Spleen (tissue), 11 donors: ENCODE data around the gene CLIC5. TPM values are rescaled to one million over a fixed set of nuclear protein-coding genes. Genes with fewer than 3 reads are reported as not detected.

Experiments used
- DNase-seq: peaks from one replicate; pipeline ENCODE4 v3.0.0-alpha.2; 2020
- H3K27ac ChIP-seq, 8 donors: fragments of 200-600 bp; sonication (generic) in 7 of 8; 1 replicate in 4 of 8; 2 replicates in 4 of 8; pipeline versions ENCODE4 v1.5.0 to v1.8.0; 2016 to 2021; ENCODE audit warnings: inconsistent platforms in 4 of 8, mild to moderate bottlenecking in 4 of 8, moderate library complexity in 1 of 8
- H3K27me3 ChIP-seq, 7 donors: fragments of 200-600 bp; sonication (generic) in 6 of 7; replicated peaks in 1 of 7; 1 replicate in 4 of 7; 2 replicates in 3 of 7; pipeline versions ENCODE4 v1.5.0 to v1.8.0; 2016 to 2021; ENCODE audit warnings: inconsistent platforms in 3 of 7, mild to moderate bottlenecking in 1 of 7
- H3K36me3 ChIP-seq, 6 donors: fragments of 200-600 bp; sonication (generic) in 5 of 6; 1 replicate in 4 of 6; 2 replicates in 2 of 6; pipeline versions ENCODE4 v1.5.0 to v1.8.0; 2016 to 2021; ENCODE audit warnings: inconsistent platforms in 2 of 6
- H3K4me1 ChIP-seq, 6 donors: fragments of 200-600 bp; sonication (generic) in 5 of 6; 1 replicate in 3 of 6; 2 replicates in 3 of 6; pipeline versions ENCODE4 v1.5.0 to v1.8.0; 2016 to 2021; ENCODE audit warnings: inconsistent platforms in 3 of 6
- H3K4me3 ChIP-seq, 8 donors: fragments of 200-600 bp; sonication (generic) in 7 of 8; 1 replicate in 4 of 8; 2 replicates in 4 of 8; pipeline versions ENCODE4 v1.5.0 to v1.8.0; 2016 to 2021; ENCODE audit warnings: inconsistent platforms in 4 of 8, mild to moderate bottlenecking in 4 of 8, moderate library complexity in 2 of 8
- H3K9me3 ChIP-seq, 8 donors: fragments of 200-600 bp; sonication (generic) in 7 of 8; 1 replicate in 4 of 8; 2 replicates in 4 of 8; pipeline versions ENCODE4 v1.5.0 to v1.8.0; 2016 to 2021; ENCODE audit warnings: inconsistent platforms in 4 of 8
- POLR2A ChIP-seq, 3 donors: fragments of 450-650 bp; IDR thresholded peaks; one replicate each; pipeline ENCODE4 v1.5.1; 2017; ENCODE audit warnings: antibody characterized with exemption in 3 of 3, mild to moderate bottlenecking in 1 of 3
- POLR2AphosphoS5 ChIP-seq, 3 donors: sonication (generic); formaldehyde crosslinking; IDR thresholded peaks; one replicate each; pipeline ENCODE4 v1.5.1; 2017; ENCODE audit warnings: antibody characterized with exemption in 3 of 3
- WGBS, 5 donors: extraction: QIAGEN DNeasy Blood & Tissue Kit in 3 of 5; methylation state at CpG; one replicate each; pipeline versions ENCODE4 v1.1.5 to v1.1.7; 2013 to 2018; 5-methylcytosine and 5-hydroxymethylcytosine counted together
- intact Hi-C: fragments of 100-400 bp; cut with DNase I; formaldehyde crosslinking; loops from one replicate; pipeline ENCODE4 v1.15.0; 2023; ENCODE audit warnings: low total_unique reads
- polyA plus RNA-seq, 3 donors: library from polyadenylated mRNA; stranded (reverse); fragments of 200-250 nt; gene quantifications; one replicate each; pipeline ENCODE4 v1.2.1, GENCODE V29; 2013
- total RNA-seq, 7 donors: library from RNA; depleted of rRNA in 3 of 7; stranded (reverse); fragments of >200 nt in 3 of 7; fragmentation: NEBNext Ultra II Directional in 4 of 7; extraction: Animal tissue kit (Norgen Biotek cat#: 25700) in 4 of 7; gene quantifications; one replicate each; pipeline versions ENCODE4 v1.1.0 to v1.2.1, GENCODE V29; 2016 to 2021
- TF ChIP-seq, protein P1 (sequence below), 11 experiments: fragments of 200-600 bp in 7 of 11; fragments of 450-650 bp in 4 of 11; sonication (generic) in 4 of 11; IDR thresholded peaks in 8 of 11; conservative IDR thresholded peaks in 3 of 11; 1 replicate in 7 of 11; 2 replicates in 4 of 11; pipeline versions ENCODE4 v1.4.0 to v1.8.0; 2016 to 2021; ENCODE audit warnings: antibody characterized with exemption in 11 of 11, inconsistent platforms in 4 of 11, mild to moderate bottlenecking in 1 of 11
- donor health status: healthy with polysubstance abuse.
- donor health status: DM: no; HTN: no; CAD: no; lungs with moderate emphysema.
- donor health status: DM: no; HTN: no; CAD: no.
- donor health status: Bipolar disorder and iron deficiency.
- donor health status: healthy.
- donor health status: DM: no; HTN: no; CAD: no.
- donor health status: DM: yes; HTN: yes; CAD: no.

CLIC5 gene
- total and polyA plus RNA-seq, 10 donors, result 2.8 to 189 (median 71.2) TPM

DNA sequence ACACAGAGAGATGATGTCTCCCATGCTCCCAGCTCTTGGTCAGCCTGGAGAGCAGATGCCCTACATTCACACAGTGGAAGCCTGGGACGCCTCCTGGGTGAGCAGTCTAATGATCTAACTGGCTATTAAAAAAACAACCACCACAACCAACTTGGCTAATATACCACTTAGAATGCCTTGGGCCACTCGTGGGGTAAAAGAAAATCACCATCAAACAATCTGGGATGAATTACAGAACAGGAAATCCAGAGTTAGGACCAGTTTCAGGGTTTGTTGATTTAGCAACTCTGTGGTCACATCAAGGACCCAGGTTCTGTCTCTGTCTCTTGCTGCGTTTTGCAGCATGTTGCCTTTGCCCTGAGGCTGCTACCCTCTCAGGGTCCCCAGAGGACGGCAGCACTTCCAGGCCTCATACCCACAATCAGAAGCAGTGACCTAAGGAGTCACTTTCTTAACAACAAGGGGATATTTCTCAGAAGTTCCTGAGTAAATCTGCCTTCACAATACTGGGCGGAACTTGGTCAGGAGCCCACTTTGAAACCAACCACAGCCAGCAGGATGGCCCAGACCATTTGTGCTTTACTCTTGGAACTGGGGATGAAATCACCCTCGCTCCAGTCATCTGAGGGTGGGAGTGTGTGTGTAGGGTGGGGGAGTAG is 118.7 kb downstream of the CLIC5 start:
- H3K27ac ChIP-seq, result no peak overlapping the region
- TF ChIP-seq POLR2A (IDR thresholded peaks at IDR 0.05) (no peak), POLR2AphosphoS5 (IDR thresholded peaks at IDR 0.05) (peak in 1 of 3 donors; percentile 11)
- TF ChIP-seq, protein P1, sequence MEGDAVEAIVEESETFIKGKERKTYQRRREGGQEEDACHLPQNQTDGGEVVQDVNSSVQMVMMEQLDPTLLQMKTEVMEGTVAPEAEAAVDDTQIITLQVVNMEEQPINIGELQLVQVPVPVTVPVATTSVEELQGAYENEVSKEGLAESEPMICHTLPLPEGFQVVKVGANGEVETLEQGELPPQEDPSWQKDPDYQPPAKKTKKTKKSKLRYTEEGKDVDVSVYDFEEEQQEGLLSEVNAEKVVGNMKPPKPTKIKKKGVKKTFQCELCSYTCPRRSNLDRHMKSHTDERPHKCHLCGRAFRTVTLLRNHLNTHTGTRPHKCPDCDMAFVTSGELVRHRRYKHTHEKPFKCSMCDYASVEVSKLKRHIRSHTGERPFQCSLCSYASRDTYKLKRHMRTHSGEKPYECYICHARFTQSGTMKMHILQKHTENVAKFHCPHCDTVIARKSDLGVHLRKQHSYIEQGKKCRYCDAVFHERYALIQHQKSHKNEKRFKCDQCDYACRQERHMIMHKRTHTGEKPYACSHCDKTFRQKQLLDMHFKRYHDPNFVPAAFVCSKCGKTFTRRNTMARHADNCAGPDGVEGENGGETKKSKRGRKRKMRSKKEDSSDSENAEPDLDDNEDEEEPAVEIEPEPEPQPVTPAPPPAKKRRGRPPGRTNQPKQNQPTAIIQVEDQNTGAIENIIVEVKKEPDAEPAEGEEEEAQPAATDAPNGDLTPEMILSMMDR (IDR thresholded peaks at IDR 0.05 in 8 of 11, conservative IDR thresholded peaks at IDR 0.05 in 3 of 11), result no peak
- H3K36me3 ChIP-seq, result peaks cover 0 to 18% (median 0%) of the 10 kb centered on the region in 6 donors
- no peaks in the 10 kb centered on the region for H3K4me1 ChIP-seq
- no peak for DNase-seq
- no peaks in the 10 kb centered on the region for H3K9me3 ChIP-seq
- 47 to 69% (median 55%) methylated on average over 6 of the region's 6 CpGs for WGBS, 5 donors
- intact Hi-C loops, result no loop called here
- no peak overlapping the region for H3K4me3 ChIP-seq
- no peaks in the 10 kb centered on the region for H3K27me3 ChIP-seq

DNA sequence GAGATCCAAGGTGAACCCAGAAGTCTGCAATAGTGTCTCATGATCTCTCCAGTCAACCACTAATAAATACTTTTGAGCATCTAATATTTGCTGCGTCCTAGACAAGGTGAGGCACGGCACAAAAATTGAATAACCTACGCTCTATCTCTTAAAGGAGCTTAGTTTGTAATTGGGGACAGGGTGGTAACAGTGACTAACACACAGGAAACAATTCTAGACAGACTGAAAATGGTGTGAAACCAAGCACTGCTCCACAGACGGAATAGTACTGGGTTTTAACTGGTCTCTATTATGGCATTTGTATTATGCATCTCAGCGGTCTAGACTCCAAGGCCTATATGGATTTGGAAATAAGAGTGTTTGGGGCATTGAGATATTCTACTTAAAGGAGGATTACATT is 120.1 kb downstream of the CLIC5 start:
- intact Hi-C loops, result no loop called here
- no peak overlapping the region for H3K27ac ChIP-seq
- H3K36me3 ChIP-seq, result peaks cover 0 to 11% (median 0%) of the 10 kb centered on the region in 6 donors
- no peak for TF ChIP-seq POLR2AphosphoS5 (IDR thresholded peaks at IDR 0.05)
- TF ChIP-seq POLR2A (IDR thresholded peaks at IDR 0.05), result no peak
- TF ChIP-seq, protein P1 (IDR thresholded peaks at IDR 0.05 in 8 of 11, conservative IDR thresholded peaks at IDR 0.05 in 3 of 11), result no peak
- H3K9me3 ChIP-seq, result no peaks in the 10 kb centered on the region
- H3K27me3 ChIP-seq, result no peaks in the 10 kb centered on the region
- H3K4me3 ChIP-seq, result no peak overlapping the region
- no peak for DNase-seq
- no peaks in the 10 kb centered on the region for H3K4me1 ChIP-seq
- 59 to 89% (median 72%) methylated on average over 5 of the region's 5 CpGs for WGBS, 5 donors

DNA sequence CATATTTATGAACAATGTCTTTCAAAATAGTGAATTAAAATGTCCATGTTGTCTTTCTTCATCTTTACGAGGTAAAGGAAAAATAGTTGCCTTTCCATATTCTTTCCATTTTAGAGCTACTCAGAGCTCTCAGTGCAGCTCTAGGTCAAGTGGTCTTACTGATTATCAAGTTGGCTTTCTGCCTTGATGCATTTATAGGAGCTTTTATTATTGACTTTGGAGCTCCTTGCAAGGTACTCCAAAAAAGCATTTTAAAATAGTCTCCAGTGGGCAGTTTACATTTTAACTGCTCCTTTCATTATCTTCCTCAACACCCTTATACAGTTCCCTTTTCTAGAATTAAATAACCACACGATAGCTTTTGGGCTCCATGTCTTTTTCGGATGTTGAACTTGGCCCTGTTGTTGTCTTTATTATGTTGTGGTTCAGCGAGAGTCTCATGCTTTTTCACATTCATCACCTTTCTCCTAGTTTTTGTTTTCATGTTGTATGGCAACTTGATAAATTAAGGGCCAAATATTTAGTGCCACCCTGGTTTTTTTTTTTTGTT is 122.9 kb downstream of the CLIC5 start:
- 51 to 75% (median 69%) methylated on average over 4 of the region's 4 CpGs for WGBS, 5 donors
- intact Hi-C loops, result no loop called here
- Histone ChIP-seq H3K36me3 (no peaks in the 10 kb centered on the region), H3K27me3 (no peaks in the 10 kb centered on the region), H3K9me3 (no peaks in the 10 kb centered on the region), H3K4me3 (no peak overlapping the region), H3K4me1 (no peaks in the 10 kb centered on the region), H3K27ac (no peak overlapping the region)
- DNase-seq, result no peak
- TF ChIP-seq POLR2A (IDR thresholded peaks at IDR 0.05) (no peak), POLR2AphosphoS5 (IDR thresholded peaks at IDR 0.05) (no peak)
- TF ChIP-seq, protein P1 (IDR thresholded peaks at IDR 0.05 in 8 of 11, conservative IDR thresholded peaks at IDR 0.05 in 3 of 11), result no peak

DNA sequence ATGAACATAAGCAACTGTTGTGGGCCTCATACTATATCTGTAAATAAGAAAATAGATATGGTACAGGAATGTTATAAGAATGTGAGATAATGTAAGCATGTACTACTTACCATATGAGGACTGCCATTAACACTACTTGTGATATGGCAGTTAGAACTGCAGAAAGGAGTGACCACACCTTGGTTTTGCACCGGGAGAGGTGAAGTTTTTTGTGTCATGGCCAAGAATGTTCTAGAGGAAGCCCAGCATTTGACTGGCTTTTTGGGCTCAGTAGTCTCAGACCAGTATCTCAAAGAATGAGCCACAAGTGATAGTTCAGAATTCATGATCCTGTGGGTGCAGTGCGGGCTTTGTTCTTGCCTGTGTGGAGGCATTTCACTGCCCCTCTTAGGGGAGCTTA is 123.5 kb downstream of the CLIC5 start:
- DNase-seq, result no peak
- Histone ChIP-seq H3K27me3 (no peaks in the 10 kb centered on the region), H3K9me3 (no peaks in the 10 kb centered on the region), H3K27ac (no peak overlapping the region), H3K4me1 (no peaks in the 10 kb centered on the region), H3K4me3 (no peak overlapping the region), H3K36me3 (no peaks in the 10 kb centered on the region)
- WGBS, 5 donors, result 90 to 97% (median 92%) methylated on average over 2 of the region's 2 CpGs
- TF ChIP-seq POLR2A (IDR thresholded peaks at IDR 0.05) (no peak), POLR2AphosphoS5 (IDR thresholded peaks at IDR 0.05) (no peak)
- TF ChIP-seq, protein P1 (IDR thresholded peaks at IDR 0.05 in 8 of 11, conservative IDR thresholded peaks at IDR 0.05 in 3 of 11), result no peak
- intact Hi-C loops, result no loop called here
